SK-N-MC (cell line): Measurements from ENCODE around the gene RBM3.
"Not testable (repeated sequence)": the region's sequence is repeated elsewhere in the genome, so short reads cannot be mapped to it uniquely, and the experiment has no call there.

Experiments
- DNase-seq: peaks from one replicate; pipeline ENCODE4 v3.0.0-alpha.2; 2011; ENCODE audit warnings: low read depth, low spot score
- H3K27ac ChIP-seq: fragments of 200-600 bp; sonication (generic); 2 replicates; pipeline ENCODE4 v1.5.1; 2016; ENCODE audit warnings: mixed run types
- H3K36me3 ChIP-seq: fragments of 200-600 bp; sonication (generic); 2 replicates; pipeline ENCODE4 v1.6.1; 2017; ENCODE audit warnings: antibody characterized with exemption, low read length, mixed read lengths; ENCODE audit not compliant: insufficient read depth
- H3K4me3 ChIP-seq: fragments of 200-600 bp; sonication (generic); 2 replicates; pipeline ENCODE4 v1.5.1; 2016
- H3K9ac ChIP-seq: fragments of 200-600 bp; sonication (generic); 2 replicates; pipeline ENCODE4 v1.8.0; 2017; ENCODE audit warnings: mixed run types, mixed read lengths; ENCODE audit not compliant: insufficient read length
- H3K9me3 ChIP-seq: fragments of 200-600 bp; sonication (generic); 2 replicates; pipeline ENCODE4 v1.6.1; 2017; ENCODE audit warnings: low read depth, mild to moderate bottlenecking, antibody characterized with exemption, low read length, moderate library complexity, mixed read lengths
- EZH2 ChIP-seq: fragments of 200-600 bp; sonication (generic); IDR thresholded peaks from one replicate; pipeline ENCODE4 v1.6.1; 2017; ENCODE audit warnings: antibody characterized with exemption
- FOXP2 ChIP-seq: optimal IDR thresholded peaks from 2 replicates; pipeline ENCODE3; 2011; ENCODE audit warnings: mild to moderate bottlenecking, moderate library complexity; ENCODE audit not compliant: insufficient read depth; ENCODE audit errors: extremely low read length, control extremely low read depth
- POLR2AphosphoS5 ChIP-seq: IDR thresholded peaks from 2 replicates; pipeline ENCODE4 v1.6.1; 2012; ENCODE audit warnings: mild to moderate bottlenecking, low read depth, low read length, borderline replicate concordance

RBM3 gene

DNA sequence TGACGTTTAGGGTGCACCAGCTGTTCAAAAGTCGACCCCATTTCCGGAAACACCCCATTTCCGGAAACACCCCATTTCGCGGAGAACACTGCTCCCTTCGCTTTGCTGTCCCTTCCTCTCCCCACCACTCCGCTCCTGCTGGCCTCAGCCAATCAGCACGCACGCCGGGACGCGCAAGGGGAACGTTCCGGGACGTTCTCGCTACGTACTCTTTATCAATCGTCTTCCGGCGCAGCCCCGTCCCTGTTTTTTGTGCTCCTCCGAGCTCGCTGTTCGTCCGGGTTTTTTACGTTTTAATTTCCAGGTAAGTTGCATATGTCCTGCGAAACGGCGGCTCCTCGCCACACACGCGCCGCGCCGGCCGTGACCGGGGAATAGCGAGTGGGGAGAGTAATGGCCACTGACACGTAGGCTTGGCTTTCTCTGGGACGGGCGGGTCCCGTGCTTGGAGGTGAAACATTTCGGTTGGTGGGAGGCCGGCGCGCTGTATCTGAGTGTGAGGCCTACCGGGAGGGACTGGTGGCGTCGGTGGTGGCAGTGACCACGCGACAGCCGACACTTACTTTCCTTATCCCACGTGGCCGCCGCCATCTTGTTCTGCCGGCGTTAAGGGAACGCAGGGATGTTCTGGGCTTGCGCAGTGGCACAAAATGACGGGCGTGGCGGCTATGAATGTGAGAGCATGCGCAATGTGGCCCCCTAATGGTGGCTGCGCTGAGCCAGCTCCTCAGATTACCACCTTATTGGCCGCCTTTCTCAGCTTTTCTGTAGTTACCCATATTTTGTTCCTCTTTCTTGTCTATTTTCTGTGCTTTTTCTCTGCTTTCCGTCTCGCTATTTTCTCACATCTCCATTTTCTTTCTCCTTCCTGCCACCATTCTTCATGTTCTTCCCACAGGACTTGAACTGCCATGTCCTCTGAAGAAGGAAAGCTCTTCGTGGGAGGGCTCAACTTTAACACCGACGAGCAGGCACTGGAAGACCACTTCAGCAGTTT, at the start of gene RBM3:
Gene RBM3, plus strand, starts transcription at position 215 of the 997 bp plus-strand sequence. Its CDS starts 697 bp downstream, at position 912.
- Histone ChIP-seq H3K9me3 (no peaks in the 10 kb centered on the region), H3K27ac (peak within 1 kb of the TSS; percentile 98), H3K4me3 (peak within 1 kb of the TSS; percentile 81), H3K9ac (peak within 1 kb of the TSS; percentile 99), H3K36me3 (peaks cover 48% of the 10 kb centered on the region)
- TF ChIP-seq POLR2AphosphoS5 = peak; percentile 85
- TF ChIP-seq EZH2 = no peak
- DNase-seq = no peak

DNA sequence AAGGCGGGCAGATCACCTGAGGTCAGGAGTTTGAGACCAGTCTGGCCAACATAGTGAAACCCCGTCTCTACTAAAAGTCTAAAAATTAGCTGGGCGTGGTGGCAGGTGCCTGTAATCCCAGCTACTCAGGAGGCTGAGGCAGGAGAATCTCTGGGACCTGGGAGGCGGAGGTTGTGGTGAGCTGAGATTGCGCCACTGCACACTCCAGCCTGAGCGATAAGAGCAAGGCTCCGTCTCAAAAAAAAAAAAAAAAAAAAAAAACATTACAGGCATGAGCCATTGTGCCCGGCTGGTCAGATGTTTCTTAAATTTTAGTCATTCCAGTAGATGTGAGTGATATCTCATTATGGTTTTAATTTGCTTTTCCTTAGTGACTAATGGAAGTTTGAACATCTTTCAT, 48.4 kb upstream of the RBM3 start:
- peaks cover 38% of the 10 kb centered on the region for H3K36me3 ChIP-seq
- H3K4me3 ChIP-seq, H3K9ac ChIP-seq, DNase-seq, H3K9me3 ChIP-seq, H3K27ac ChIP-seq: not testable (repeated sequence)

DNA sequence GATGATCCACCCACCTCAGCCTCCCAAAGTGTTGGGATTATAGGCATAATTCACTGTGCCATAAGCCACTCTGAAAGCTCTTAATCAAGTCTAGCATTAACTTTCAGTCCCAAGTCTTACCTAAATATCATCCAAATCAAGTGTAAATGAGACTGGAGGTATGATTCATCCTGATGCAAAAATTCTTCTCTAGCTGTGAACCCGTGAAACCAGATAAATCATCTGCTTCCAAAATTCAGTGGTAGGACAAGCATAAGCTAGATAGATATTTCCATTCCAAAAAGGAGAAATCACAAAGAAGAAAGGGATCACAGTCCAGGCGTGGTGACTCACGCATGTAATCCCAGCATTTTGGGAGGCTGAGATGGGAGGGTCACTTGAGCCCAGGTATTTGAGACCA, 43.5 kb upstream of the RBM3 start:
- Histone ChIP-seq H3K36me3 (peaks cover 27% of the 10 kb centered on the region), H3K4me3 (no peak overlapping the region), H3K27ac (no peak overlapping the region), H3K9me3 (no peaks in the 10 kb centered on the region), H3K9ac (no peak overlapping the region)
- no peak for DNase-seq
- TF ChIP-seq FOXP2 = no peak
- TF ChIP-seq EZH2 = no peak
- no peak for TF ChIP-seq POLR2AphosphoS5

DNA sequence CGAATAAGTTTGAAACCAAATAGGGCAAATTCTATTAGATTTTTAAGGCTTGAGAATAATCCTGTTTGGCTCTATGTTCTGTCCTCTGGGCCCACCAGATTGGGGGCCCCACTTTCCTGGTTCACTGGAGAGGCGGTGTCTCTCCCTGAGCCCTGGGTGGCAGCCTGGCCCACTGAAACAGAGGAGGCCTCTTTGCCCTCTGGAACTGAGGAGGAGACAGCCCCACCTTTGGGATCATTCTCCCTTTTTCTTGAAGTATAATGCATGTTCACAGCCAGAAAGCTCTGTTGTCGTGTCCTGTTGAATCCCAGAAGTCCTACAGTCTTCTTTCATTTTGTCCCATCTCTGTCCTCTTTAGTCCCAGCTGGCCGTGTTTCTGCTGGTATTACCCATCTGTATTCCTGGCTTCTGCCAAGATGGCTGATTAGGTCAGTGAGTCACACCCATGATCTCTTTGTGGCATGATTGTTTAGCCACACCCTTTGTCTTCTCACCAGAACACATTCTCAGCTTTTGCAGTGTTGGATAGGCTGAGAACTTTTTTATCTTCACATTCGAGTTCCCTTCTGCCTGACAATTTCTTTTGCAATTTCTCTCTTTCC, 42.8 kb upstream of the RBM3 start:
- no peak for TF ChIP-seq EZH2
- H3K27ac ChIP-seq = peak overlapping the region; percentile 50; the same call in 1 of the 2 replicates
- no peak overlapping the region for H3K4me3 ChIP-seq
- H3K36me3 ChIP-seq = peaks cover 23% of the 10 kb centered on the region
- no peak overlapping the region for H3K9ac ChIP-seq
- H3K9me3 ChIP-seq = no peaks in the 10 kb centered on the region
- no peak for DNase-seq

DNA sequence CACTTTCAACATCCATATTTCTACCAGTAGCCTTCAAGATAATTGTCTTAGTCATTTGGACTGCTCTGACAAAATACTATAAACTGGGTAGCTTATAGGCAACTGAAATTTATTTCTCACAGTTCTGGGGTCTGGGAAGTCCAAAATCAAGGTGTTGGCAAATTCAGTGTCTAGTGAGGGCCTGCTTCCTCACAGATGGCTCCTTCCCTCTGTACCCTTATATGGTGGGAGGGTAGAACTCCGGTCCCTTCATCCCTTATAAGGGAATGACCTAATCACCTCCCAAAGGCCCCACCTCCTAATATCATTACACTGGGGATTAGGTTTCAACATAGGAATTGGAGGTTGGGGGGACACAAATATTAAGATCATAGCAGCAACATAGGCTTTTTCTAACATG, 42.1 kb upstream of the RBM3 start:
- no peak overlapping the region for H3K9ac ChIP-seq
- H3K27ac ChIP-seq = no peak overlapping the region; the same call in 1 of the 2 replicates
- TF ChIP-seq POLR2AphosphoS5 (no peak), EZH2 (no peak), FOXP2 (no peak)
- no peak for DNase-seq
- no peak overlapping the region for H3K4me3 ChIP-seq
- peaks cover 16% of the 10 kb centered on the region for H3K36me3 ChIP-seq
- H3K9me3 ChIP-seq = no peaks in the 10 kb centered on the region

DNA sequence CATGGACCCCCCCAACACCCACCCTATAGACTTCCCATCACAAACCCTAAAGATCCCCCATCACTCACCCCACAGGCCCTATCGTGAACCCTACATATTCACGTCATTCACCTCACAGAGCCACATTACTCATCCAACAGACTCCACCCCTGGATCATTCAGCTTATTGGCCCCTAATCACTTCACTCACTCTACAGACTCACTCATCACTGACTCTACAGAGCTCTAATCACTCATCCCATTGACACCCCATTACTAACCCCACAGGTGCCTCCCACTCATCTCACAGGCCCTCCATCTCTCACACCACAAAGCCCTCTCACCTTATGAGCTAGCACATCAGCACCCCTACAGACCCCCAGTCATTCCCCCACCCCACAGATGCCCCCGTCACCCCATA, 41.1 kb upstream of the RBM3 start:
- Histone ChIP-seq H3K36me3 (peaks cover 6% of the 10 kb centered on the region; the same call in 1 of the 2 replicates), H3K9ac (no peak overlapping the region), H3K9me3 (no peaks in the 10 kb centered on the region), H3K27ac (no peak overlapping the region), H3K4me3 (no peak overlapping the region)
- no peak for DNase-seq
- TF ChIP-seq FOXP2 (no peak), EZH2 (no peak), POLR2AphosphoS5 (no peak)

DNA sequence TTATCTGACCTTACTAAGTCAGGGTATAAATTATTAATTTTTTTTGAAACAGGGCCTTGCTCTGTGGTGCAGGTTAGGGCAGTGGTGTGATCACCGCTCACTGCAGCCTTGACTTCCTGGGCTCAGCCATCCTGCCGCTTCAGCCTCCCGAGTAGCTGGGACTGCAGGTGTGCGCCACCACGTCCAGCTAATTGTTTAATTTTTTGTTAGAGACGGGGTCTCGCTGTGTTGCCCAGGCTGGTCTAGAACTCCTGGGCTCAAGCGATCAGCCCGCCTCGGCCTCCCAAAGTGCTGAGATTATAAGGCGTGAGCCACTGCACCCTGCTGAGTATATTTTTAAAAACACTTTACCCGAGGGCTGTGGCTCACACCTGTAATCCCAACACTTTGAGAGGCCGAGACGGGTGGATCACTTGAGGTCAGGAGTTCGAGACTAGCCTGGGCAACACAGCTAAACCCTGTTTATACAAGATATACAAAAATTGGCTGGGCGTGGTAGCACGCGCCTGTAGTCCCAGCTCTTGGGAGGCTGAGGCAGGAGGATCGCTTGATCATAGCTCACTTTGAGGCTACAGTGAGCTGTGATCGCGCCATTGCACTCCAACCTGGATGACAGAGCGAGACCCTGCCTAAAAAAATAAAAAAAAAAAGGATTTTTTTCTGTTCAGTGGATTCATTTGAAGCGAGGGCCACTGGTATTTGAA, 35.5 kb upstream of the RBM3 start:
- TF ChIP-seq POLR2AphosphoS5 (no peak), FOXP2 (no peak)
- peak overlapping the region; percentile 11; the same call in 1 of the 2 replicates for H3K4me3 ChIP-seq

DNA sequence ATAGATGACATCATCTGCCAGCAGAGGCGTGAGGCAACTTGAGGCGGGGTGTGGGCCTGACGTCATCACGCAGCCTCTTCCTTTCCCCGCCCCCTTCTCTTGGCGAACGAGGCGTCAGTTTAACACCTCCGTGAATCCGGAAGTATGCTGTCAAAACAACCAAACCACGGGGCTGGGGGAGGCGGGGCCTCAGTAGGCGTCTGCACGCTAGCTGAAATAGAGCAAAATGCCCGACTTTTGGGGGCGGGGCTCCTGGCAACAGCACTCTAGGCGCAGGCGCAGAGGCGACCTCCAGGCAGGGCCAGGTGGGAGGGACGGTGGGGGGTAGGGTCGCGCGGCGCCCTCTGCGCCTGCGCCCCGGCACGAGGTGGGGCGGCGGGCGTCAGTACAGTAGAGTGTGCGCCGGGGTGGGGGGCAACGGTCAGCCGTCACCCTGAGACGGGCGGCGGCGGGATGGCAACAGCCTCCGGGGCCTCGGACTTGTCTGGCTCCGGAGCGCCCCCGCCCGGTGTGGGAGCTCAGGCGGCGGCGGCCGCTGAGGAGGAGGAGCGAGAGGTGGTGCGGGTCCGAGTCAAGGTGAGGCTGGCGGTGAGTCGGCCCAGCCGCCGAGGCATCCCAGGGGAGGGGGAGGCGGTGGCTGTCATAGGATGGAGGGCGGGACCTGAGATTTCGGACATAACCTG, 34.8 kb upstream of the RBM3 start, which contains the start of gene TBC1D25:
Gene TBC1D25, plus strand, starts transcription at position 370 of the 683 bp plus-strand sequence. Its CDS starts 84 bp downstream, at position 454.
- H3K9ac ChIP-seq = peak within 1 kb of the TSS; percentile 81
- TF ChIP-seq EZH2 (no peak), POLR2AphosphoS5 (peak; percentile 53; the same call in 1 of the 2 replicates)
- no peaks in the 10 kb centered on the region for H3K9me3 ChIP-seq
- H3K36me3 ChIP-seq = peaks cover 9% of the 10 kb centered on the region; the same call in 1 of the 2 replicates
- peak within 1 kb of the TSS; percentile 87 for H3K4me3 ChIP-seq
- peak; percentile 94 for DNase-seq
- H3K27ac ChIP-seq = peak within 1 kb of the TSS; percentile 82

More for the DNA sequence above, 35.5 kb upstream of the RBM3 start:
- DNase-seq = no peak
- no peaks in the 10 kb centered on the region for H3K9me3 ChIP-seq
- no peak overlapping the region for H3K9ac ChIP-seq
- H3K36me3 ChIP-seq = peaks cover 9% of the 10 kb centered on the region; the same call in 1 of the 2 replicates
- peak overlapping the region; percentile 82 for H3K27ac ChIP-seq
